Glutamatergic neuron (in vitro differentiated cells): ENCODE data around the gene LCN10. TPM values are rescaled to one million over a fixed set of nuclear protein-coding genes. Genes with fewer than 3 reads are reported as not detected.

Source experiments
- DNase-seq: peaks from one replicate; pipeline ENCODE4 v3.0.0; 2022
- H3K27ac Mint-ChIP-seq: one replicate; pipeline ENCODE4 v1.8.0; 2020; ENCODE audit warnings: mild to moderate bottlenecking, mixed read lengths, inconsistent platforms; ENCODE audit not compliant: unreplicated experiment
- H3K27me3 Mint-ChIP-seq: one replicate; pipeline ENCODE4 v1.8.0; 2020; ENCODE audit warnings: mild to moderate bottlenecking, moderate library complexity, mixed read lengths, inconsistent platforms; ENCODE audit not compliant: unreplicated experiment
- H3K36me3 Mint-ChIP-seq: one replicate; pipeline ENCODE4 v1.8.0; 2020; ENCODE audit warnings: mild to moderate bottlenecking, mixed read lengths, inconsistent platforms; ENCODE audit not compliant: unreplicated experiment
- H3K4me1 Mint-ChIP-seq: one replicate; pipeline ENCODE4 v1.8.0; 2020; ENCODE audit warnings: mild to moderate bottlenecking, low read depth, mixed read lengths, inconsistent platforms; ENCODE audit not compliant: unreplicated experiment
- H3K4me3 Mint-ChIP-seq: one replicate; pipeline ENCODE4 v1.8.0; 2020; ENCODE audit warnings: mild to moderate bottlenecking, mixed read lengths, inconsistent platforms; ENCODE audit not compliant: unreplicated experiment
- H3K9me3 Mint-ChIP-seq: one replicate; pipeline ENCODE4 v1.8.0; 2020; ENCODE audit warnings: mild to moderate bottlenecking, moderate library complexity, mixed read lengths, inconsistent platforms; ENCODE audit not compliant: unreplicated experiment
- CTCF ChIP-seq: fragments of 200-600 bp; sonication (generic); IDR thresholded peaks from one replicate; pipeline ENCODE4 v1.5.0; 2021; ENCODE audit not compliant: partially characterized antibody, unreplicated experiment
- total RNA-seq: library from RNA; stranded (reverse); fragmentation: NEBNext Ultra II Directional; extraction: Animal tissue kit (Norgen Biotek cat#: 25700); gene quantifications from one replicate; pipeline ENCODE4 v1.2.1, GENCODE V29; 2021; ENCODE audit not compliant: unreplicated experiment

The LCN10 gene
- total RNA-seq, 1 donor from 2014 or later, result not detected

GRCh38 chr9:136694872-136695247 is 47.9 kb downstream of the LCN10 start:
- Mint-ChIP-seq H3K9me3 (peaks cover 4% of the 10 kb centered on the region), H3K4me1 (peaks cover 15% of the 10 kb centered on the region), H3K27me3 (peaks cover 5% of the 10 kb centered on the region), H3K4me3 (no peak overlapping the region), H3K36me3 (no peaks in the 10 kb centered on the region), H3K27ac (no peak overlapping the region)
- DNase-seq, result no peak
- TF ChIP-seq CTCF, result no peak

GRCh38 chr9:136694163-136694871 is 48.4 kb downstream of the LCN10 start:
- no peaks in the 10 kb centered on the region for H3K36me3 Mint-ChIP-seq
- no peak overlapping the region for H3K4me3 Mint-ChIP-seq
- peaks cover 5% of the 10 kb centered on the region for H3K27me3 Mint-ChIP-seq
- peak; percentile 86 for DNase-seq
- peak; percentile 67 for TF ChIP-seq CTCF
- H3K9me3 Mint-ChIP-seq, result peaks cover 4% of the 10 kb centered on the region
- peaks cover 15% of the 10 kb centered on the region for H3K4me1 Mint-ChIP-seq
- no peak overlapping the region for H3K27ac Mint-ChIP-seq

GRCh38 chr9:136693490-136694162 is 49.1 kb downstream of the LCN10 start:
- no peak for TF ChIP-seq CTCF
- Mint-ChIP-seq H3K27ac (no peak overlapping the region), H3K9me3 (peaks cover 4% of the 10 kb centered on the region), H3K4me3 (peak overlapping the region; percentile 0), H3K27me3 (peaks cover 7% of the 10 kb centered on the region), H3K36me3 (no peaks in the 10 kb centered on the region), H3K4me1 (peaks cover 15% of the 10 kb centered on the region)
- no peak for DNase-seq

- no peaks in the 10 kb centered on the region for H3K36me3 Mint-ChIP-seq
- no peak for TF ChIP-seq CTCF
- peaks cover 7% of the 10 kb centered on the region for H3K27me3 Mint-ChIP-seq
- DNase-seq, result no peak
- H3K27ac Mint-ChIP-seq, result no peak overlapping the region
- H3K9me3 Mint-ChIP-seq, result peaks cover 4% of the 10 kb centered on the region
- H3K4me3 Mint-ChIP-seq, result peak overlapping the region; percentile 0
- H3K4me1 Mint-ChIP-seq, result peaks cover 15% of the 10 kb centered on the region
These were observed 49.6 kb downstream of the LCN10 start for GRCh38 chr9:136693135-136693489.
